Midbrain (tissue), 1 donor: ENCODE results near the gene DNAI2.
A peak's percentile ranks its signal among the peaks of the same experiment; 100 is the strongest.

Source experiments
- DNase-seq: peaks from one replicate; lab custom pipeline; 2025; lab: John Stamatoyannopoulos, UW

The DNAI2 gene

DNA sequence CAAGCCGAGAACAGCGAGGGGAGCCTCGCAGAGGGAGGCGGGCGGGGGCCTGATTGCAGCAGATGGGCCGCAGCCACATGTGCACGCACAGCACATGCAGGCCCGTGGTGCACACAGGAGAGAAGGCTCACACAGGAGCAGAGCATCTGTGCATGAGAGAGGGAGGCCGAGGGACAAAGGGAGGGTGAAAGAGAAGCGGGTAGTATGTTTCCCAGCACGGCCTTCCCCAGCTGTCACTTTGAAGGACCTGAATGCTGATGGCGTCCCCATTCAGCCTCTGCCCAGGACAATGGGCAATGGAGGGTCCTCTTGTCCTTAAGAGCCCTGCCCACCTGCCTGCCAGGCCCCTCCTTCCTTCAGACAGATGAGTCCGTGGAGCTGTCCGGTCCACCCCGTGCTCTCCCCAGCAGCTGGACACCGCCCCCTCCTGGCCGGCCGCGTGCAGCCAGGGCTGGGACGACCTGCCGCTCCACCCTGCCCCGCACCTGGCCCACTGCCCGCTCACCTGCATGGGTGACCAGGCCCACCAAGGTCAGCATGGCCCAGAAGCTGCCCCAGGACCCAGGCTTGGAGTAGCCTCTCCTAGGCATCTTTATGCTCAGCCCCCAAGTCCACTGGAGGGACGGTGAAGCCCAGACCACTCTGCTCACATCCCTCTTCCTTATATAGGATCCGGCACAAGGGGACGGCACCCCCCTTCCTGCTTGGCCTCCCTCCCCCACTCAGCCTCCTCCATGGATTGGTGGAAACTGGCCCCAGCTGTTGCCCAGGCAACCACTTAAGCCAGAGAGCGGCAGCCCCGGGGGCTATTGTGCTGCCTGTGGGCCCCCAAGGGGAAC is 87.4 kb downstream of the DNAI2 start, which contains the start of gene BTBD17:
TSS of gene BTBD17 (minus strand) at position 639 of the 839 bp plus-strand sequence. CDS start at position 590, 49 bp downstream.
- DNase-seq = peak; percentile 68

DNA sequence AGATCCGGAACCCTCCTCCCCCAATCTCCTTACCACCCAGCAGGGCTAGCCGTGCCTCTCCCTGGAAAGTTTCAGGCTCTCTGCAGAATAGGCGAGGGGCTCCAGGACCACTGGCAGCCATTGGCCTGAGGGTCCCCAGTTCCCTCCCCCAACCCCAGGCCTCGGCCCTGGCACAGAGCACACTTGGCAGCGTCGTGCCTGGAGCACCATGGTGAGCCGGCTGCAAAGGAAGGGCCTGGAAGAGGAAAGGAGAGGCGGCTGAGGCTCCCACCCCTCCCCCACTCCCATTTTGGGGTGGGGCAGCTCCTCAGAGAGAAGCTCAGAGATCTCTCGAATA is 88.0 kb downstream of the DNAI2 start:
- DNase-seq = no peak

DNA sequence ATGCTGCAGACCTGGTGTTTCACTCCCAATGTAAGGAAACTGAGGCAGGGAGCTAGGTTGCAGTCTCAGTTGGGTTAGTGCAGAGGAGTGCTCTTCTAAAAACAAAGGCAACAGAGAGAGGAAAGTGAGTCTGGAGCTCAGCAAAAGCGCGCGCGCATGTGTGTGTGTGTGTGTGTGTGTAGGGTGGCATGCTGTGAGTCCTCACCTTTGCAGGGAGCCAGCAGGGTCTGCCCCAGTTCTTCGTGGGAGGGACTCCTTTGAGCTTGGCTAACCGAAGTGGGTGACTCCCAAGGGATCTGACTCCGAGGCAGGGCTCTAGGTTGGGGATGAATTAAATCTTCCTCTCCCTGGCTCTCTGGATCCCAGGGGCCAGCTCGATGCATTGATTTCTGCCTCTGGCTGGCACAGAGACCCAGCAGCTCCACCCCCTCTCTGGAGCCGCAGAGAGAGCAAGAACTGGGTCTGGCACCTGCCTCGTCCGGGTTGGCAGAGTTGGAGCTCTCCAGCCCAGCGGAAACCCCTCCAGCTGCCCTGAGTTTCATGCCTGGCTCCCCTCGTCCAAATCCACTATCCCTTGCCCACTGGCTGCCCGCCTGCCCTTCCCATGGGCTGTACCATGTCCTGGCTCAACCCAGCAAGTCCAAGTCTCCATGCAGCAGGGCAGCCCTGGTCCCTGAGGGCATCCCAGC is 88.9 kb downstream of the DNAI2 start:
- DNase-seq = peak; percentile 47
